Sigmoid colon (tissue), 7 donors: ENCODE results near the gene ZNF514. TPM values are rescaled to one million over a fixed set of nuclear protein-coding genes. Genes with fewer than 3 reads are reported as not detected.

ENCODE experiments used
- DNase-seq: peaks from one replicate; pipeline ENCODE4 v3.0.0-alpha.2; 2019
- H3K27ac ChIP-seq, 4 donors: fragments of 200-600 bp; sonication (generic); one replicate each; pipeline ENCODE4 v1.5.1; 2016 to 2019; ENCODE audit warnings: mild to moderate bottlenecking in 1 of 4
- H3K27me3 ChIP-seq, 3 donors: fragments of 200-600 bp; sonication (generic); one replicate each; pipeline ENCODE4 v1.5.1; 2019; ENCODE audit warnings: mild to moderate bottlenecking in 1 of 3
- H3K36me3 ChIP-seq, 4 donors: fragments of 200-600 bp; sonication (generic); one replicate each; pipeline ENCODE4 v1.5.1; 2016 to 2019
- H3K4me1 ChIP-seq, 4 donors: fragments of 200-600 bp; sonication (generic); one replicate each; pipeline ENCODE4 v1.5.1; 2017 to 2019
- H3K4me3 ChIP-seq, 4 donors: fragments of 200-600 bp; sonication (generic); one replicate each; pipeline ENCODE4 v1.5.1; 2017 to 2019; ENCODE audit warnings: mild to moderate bottlenecking in 2 of 4, moderate library complexity in 1 of 4
- H3K9me3 ChIP-seq, 4 donors: fragments of 200-600 bp in 3 of 4; sonication (generic) in 3 of 4; one replicate each; pipeline versions ENCODE4 v1.5.1 to v1.6.1; 2013 to 2019
- EP300 ChIP-seq, 4 donors: sonication (generic); formaldehyde crosslinking; IDR thresholded peaks; one replicate each; pipeline ENCODE4 v1.6.1; 2017; ENCODE audit warnings: antibody characterized with exemption in 4 of 4
- POLR2A ChIP-seq, 2 donors: fragments of 450-650 bp; IDR thresholded peaks; one replicate each; pipeline ENCODE4 v1.6.1; 2016; ENCODE audit warnings: antibody characterized with exemption in 2 of 2, mild to moderate bottlenecking in 2 of 2, moderate library complexity in 2 of 2
- POLR2AphosphoS5 ChIP-seq, 4 donors: sonication (generic); formaldehyde crosslinking; IDR thresholded peaks; one replicate each; pipeline ENCODE4 v1.6.1; 2017; ENCODE audit warnings: antibody characterized with exemption in 4 of 4
- WGBS, 2 donors: extraction: QIAGEN DNeasy Blood & Tissue Kit; methylation state at CpG; one replicate each; pipeline ENCODE4 v1.1.7; 2013; 5-methylcytosine and 5-hydroxymethylcytosine counted together
- intact Hi-C: fragments of 100-400 bp; cut with DNase I; formaldehyde crosslinking; loops from one replicate; pipeline ENCODE4 v1.15.1; 2023
- polyA plus RNA-seq, 3 donors: library from polyadenylated mRNA; stranded (reverse); fragments of 200-250 nt; gene quantifications; one replicate each; pipeline ENCODE4 v1.2.3, GENCODE V29; 2013
- total RNA-seq, 4 donors: library from RNA; depleted of rRNA; stranded (reverse); fragments of >200 nt; gene quantifications; one replicate each; pipeline ENCODE4 v1.1.0, GENCODE V29; 2016
- TF ChIP-seq, protein P1 (sequence below), 4 experiments: fragments of 450-650 bp in 3 of 4; fragments of 200-600 bp in 1 of 4; IDR thresholded peaks; one replicate each; pipeline ENCODE4 v1.5.1; 2016 to 2019; ENCODE audit warnings: antibody characterized with exemption in 4 of 4, mild to moderate bottlenecking in 3 of 4, moderate library complexity in 2 of 4
- donor health status: healthy with polysubstance abuse.
- donor health status: Bipolar disorder and iron deficiency.
- donor health status: healthy.

Gene ZNF514
- total and polyA plus RNA-seq, 7 donors: 4.8 to 29.4 (median 12.0) TPM

- intact Hi-C loops: no loop called here
- Histone ChIP-seq H3K36me3 (peaks cover 10 to 61% (median 38%) of the 10 kb centered on the region in 4 donors), H3K27me3 (no peaks in the 10 kb centered on the region), H3K9me3 (peaks cover 0 to 6% (median 0%) of the 10 kb centered on the region in 4 donors), H3K4me3 (no peak overlapping the region), H3K4me1 (no peaks in the 10 kb centered on the region), H3K27ac (no peak overlapping the region)
- TF ChIP-seq POLR2AphosphoS5 (IDR thresholded peaks at IDR 0.05) (no peak), POLR2A (IDR thresholded peaks at IDR 0.05) (no peak), EP300 (IDR thresholded peaks at IDR 0.05) (no peak)
- TF ChIP-seq, protein P1, sequence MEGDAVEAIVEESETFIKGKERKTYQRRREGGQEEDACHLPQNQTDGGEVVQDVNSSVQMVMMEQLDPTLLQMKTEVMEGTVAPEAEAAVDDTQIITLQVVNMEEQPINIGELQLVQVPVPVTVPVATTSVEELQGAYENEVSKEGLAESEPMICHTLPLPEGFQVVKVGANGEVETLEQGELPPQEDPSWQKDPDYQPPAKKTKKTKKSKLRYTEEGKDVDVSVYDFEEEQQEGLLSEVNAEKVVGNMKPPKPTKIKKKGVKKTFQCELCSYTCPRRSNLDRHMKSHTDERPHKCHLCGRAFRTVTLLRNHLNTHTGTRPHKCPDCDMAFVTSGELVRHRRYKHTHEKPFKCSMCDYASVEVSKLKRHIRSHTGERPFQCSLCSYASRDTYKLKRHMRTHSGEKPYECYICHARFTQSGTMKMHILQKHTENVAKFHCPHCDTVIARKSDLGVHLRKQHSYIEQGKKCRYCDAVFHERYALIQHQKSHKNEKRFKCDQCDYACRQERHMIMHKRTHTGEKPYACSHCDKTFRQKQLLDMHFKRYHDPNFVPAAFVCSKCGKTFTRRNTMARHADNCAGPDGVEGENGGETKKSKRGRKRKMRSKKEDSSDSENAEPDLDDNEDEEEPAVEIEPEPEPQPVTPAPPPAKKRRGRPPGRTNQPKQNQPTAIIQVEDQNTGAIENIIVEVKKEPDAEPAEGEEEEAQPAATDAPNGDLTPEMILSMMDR (IDR thresholded peaks at IDR 0.05): no peak
- no peak for DNase-seq
- WGBS, 2 donors: 98% methylated on average over 18 of the region's 18 CpGs
Observed at GRCh38 chr2:95181774-95182173, 22.1 kb upstream of the ZNF514 start.

GRCh38 chr2:95179451-95179850 lies 19.8 kb upstream of the ZNF514 start:
- no peak overlapping the region for H3K4me3 ChIP-seq
- H3K27me3 ChIP-seq: no peaks in the 10 kb centered on the region
- intact Hi-C loops: no loop called here
- peaks cover 0 to 6% (median 0%) of the 10 kb centered on the region in 4 donors for H3K9me3 ChIP-seq
- DNase-seq: no peak
- H3K4me1 ChIP-seq: no peaks in the 10 kb centered on the region
- TF ChIP-seq POLR2A (IDR thresholded peaks at IDR 0.05) (no peak), POLR2AphosphoS5 (IDR thresholded peaks at IDR 0.05) (no peak), EP300 (IDR thresholded peaks at IDR 0.05) (no peak)
- TF ChIP-seq, protein P1 (IDR thresholded peaks at IDR 0.05): no peak
- no peak overlapping the region for H3K27ac ChIP-seq
- WGBS, 2 donors: 50 to 78% methylated on average over 7 of the region's 7 CpGs
- peaks cover 10 to 69% (median 39%) of the 10 kb centered on the region in 4 donors for H3K36me3 ChIP-seq

DNA sequence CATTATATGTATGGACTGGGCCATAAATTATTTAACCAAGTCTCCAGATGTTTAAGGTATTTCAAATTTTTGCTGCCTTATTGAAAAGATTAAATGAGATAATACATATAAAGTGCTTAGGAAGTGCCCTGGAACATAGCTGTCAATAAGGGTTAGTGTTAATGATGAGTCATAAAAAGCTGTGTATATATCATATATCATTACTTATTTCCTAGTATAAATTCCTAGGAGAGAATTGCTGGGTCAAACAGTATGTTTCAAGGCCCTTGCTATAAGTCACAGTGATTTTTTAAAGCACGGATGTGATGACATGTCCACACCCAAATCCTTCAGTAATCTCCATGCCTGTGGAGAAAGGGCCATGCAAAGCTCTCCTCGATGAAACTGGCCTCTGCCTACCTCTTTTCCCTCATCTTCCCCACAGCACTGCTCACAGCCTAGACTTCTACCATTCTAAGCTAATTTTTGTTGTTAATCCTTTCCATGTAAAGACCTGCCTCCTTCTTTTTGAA lies 14.4 kb upstream of the ZNF514 start:
- H3K4me1 ChIP-seq: no peaks in the 10 kb centered on the region
- H3K36me3 ChIP-seq: peaks cover 0 to 26% (median 11%) of the 10 kb centered on the region in 4 donors
- 89 to 92% methylated on average over 2 of the region's 2 CpGs for WGBS, 2 donors
- intact Hi-C loops: no loop called here
- H3K27me3 ChIP-seq: no peaks in the 10 kb centered on the region
- H3K27ac ChIP-seq: no peak overlapping the region
- TF ChIP-seq, protein P1 (IDR thresholded peaks at IDR 0.05): no peak
- TF ChIP-seq POLR2AphosphoS5 (IDR thresholded peaks at IDR 0.05) (no peak), POLR2A (IDR thresholded peaks at IDR 0.05) (no peak), EP300 (IDR thresholded peaks at IDR 0.05) (no peak)
- no peaks in the 10 kb centered on the region for H3K9me3 ChIP-seq
- DNase-seq: no peak
- no peak overlapping the region for H3K4me3 ChIP-seq

- DNase-seq: no peak
- WGBS, 2 donors: 81 to 88% methylated on average over 7 of the region's 7 CpGs
- no peak overlapping the region for H3K4me3 ChIP-seq
- intact Hi-C loops: no loop called here
- H3K27ac ChIP-seq: no peak overlapping the region
- no peaks in the 10 kb centered on the region for H3K9me3 ChIP-seq
- no peak for TF ChIP-seq POLR2A (IDR thresholded peaks at IDR 0.05)
- TF ChIP-seq POLR2AphosphoS5 (IDR thresholded peaks at IDR 0.05): no peak
- TF ChIP-seq, protein P1 (IDR thresholded peaks at IDR 0.05): no peak
- TF ChIP-seq EP300 (IDR thresholded peaks at IDR 0.05): no peak
- no peaks in the 10 kb centered on the region for H3K27me3 ChIP-seq
- H3K36me3 ChIP-seq: peaks cover 0 to 9% (median 2%) of the 10 kb centered on the region in 4 donors
- H3K4me1 ChIP-seq: peaks cover 0 to 2% (median under 1%) of the 10 kb centered on the region in 4 donors
Observed at GRCh38 chr2:95171902-95172301, 12.3 kb upstream of the ZNF514 start.
